ENCODE results near the gene CFAP74. TPM values are rescaled to one million over a fixed set of nuclear protein-coding genes. Genes with fewer than 3 reads are reported as not detected.

Gene CFAP74
- total RNA-seq, 1 donor from 2014 or later = 0.83 TPM

DNA sequence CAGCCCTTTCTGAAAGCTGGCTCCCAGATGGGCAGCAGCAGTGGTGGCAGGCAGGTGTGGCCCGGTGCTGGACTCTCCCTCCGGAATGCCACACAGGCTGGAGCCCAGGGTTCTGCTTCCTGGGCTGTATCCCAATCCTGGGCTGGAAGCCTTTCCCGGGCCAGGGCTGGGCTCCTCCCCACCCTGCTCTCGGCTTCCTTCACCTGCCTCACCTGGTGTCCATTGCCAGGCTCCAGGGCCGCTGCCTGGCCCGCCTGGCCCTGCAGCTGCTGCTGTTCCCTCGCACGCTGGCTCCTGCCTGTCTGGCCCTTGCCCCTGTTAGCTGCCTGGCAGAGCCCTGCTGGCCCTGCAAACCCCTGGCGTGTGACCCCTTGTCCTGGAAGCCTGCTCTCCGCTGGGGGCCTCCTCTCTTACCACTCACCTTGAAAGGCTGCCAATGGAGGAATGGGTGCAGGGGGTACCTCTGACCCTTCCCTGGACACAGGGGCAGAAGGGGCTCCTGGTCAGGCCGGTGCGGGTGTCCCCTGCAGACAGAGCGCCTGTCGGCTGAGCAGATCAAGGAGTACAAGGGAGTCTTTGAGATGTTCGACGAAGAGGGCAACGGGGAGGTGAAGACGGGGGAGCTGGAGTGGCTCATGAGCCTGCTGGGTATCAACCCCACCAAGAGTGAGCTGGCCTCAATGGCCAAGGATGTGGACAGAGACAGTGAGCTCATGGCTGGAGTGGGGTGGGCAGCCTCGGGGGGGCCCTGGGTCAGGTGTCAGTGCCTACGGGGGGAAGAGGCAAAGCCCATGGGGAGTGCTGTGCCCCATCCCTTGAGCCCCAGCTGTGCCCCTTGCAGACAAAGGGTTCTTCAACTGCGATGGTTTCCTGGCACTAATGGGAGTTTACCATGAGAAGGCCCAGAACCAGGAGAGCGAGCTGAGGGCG, 87.4 kb downstream of the CFAP74 start:
- no peak for DNase-seq (ENCODE audit: low spot score)

- DNase-seq (ENCODE audit: low spot score) = no peak
Observed at GRCh38 chr1:1914971-1915692, 88.5 kb downstream of the CFAP74 start, which contains the start of gene CALML6. Gene CALML6, plus strand, starts transcription at chr1:1915260. Its CDS starts 21 bp downstream, at chr1:1915281.

- no peak for DNase-seq (ENCODE audit: low spot score)
Observed at GRCh38 chr1:1914101-1914970, 89.2 kb downstream of the CFAP74 start.

DNA sequence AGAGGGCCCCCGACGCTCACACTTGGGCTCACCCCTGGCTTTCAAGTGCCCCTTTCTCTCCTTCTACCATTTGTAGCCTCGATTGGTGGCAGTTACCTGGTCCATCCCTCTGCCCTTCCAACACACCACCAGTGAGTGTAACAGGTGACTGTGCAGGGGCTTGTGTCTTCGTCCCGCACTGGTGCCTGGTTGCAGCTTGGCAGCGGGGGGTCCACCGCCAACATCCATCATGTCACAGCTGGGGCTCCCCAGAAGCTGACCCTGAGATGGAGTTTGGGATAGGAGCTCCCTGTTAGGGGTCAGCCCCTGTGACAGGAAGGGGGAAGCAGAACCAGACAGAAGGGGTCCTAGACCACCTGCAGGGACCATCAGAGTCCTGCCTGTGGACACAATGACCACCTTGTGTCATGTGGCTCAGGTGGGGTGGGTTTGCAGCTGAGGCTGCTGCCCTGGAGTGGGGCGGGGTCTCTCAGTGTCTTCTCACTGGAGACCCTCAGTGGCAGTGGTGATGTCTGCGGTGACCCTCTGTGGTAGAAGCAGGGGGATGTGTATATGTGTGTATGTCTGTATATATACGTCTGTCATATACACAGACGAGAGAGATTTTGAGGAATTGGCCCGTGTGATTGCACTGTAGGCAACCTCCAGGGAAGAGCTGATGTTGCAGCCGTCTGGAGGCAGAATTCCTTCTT, 92.1 kb downstream of the CFAP74 start:
- DNase-seq (ENCODE audit: low spot score) = no peak

DNA sequence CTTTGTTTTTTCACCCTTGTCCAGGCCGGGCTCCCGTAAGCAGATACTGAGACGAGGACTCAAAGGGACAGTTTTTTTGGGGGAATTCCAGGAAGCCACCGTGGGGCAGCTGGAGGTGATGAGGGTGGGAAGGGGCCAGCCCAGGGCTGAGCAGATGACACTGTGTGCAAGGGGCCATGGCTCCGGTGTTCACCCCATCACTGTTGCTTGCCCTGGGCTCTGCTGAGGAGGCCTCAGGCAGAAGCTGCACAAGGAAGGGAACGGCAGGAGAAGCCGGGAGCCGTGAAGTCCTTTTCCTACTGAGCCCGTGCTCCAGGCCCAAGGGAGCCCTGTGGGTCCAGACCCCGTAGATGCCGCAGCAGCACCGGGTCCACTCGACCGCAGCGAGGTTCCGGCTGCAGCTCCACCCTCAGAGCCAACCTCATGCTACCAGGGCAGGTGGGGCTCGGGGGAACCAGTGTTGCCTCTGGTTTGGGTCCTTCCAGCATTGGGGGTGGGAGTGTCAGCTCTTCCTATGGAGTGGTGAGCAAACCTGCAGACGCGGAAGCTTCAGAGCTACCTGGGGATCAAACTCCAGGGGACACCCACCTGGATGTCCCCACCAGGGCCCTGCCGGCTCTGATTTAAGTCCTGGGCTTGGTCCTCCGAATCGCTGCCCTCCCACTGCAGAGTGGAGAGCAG, 92.8 kb downstream of the CFAP74 start:
- DNase-seq (ENCODE audit: low spot score) = peak; percentile 51

GRCh38 chr1:1910033-1910465, 93.5 kb downstream of the CFAP74 start:
- DNase-seq (ENCODE audit: low spot score) = no peak

GRCh38 chr1:1908506-1908791, 95.1 kb downstream of the CFAP74 start:
- peak; percentile 63 for DNase-seq (ENCODE audit: low spot score)

DNA sequence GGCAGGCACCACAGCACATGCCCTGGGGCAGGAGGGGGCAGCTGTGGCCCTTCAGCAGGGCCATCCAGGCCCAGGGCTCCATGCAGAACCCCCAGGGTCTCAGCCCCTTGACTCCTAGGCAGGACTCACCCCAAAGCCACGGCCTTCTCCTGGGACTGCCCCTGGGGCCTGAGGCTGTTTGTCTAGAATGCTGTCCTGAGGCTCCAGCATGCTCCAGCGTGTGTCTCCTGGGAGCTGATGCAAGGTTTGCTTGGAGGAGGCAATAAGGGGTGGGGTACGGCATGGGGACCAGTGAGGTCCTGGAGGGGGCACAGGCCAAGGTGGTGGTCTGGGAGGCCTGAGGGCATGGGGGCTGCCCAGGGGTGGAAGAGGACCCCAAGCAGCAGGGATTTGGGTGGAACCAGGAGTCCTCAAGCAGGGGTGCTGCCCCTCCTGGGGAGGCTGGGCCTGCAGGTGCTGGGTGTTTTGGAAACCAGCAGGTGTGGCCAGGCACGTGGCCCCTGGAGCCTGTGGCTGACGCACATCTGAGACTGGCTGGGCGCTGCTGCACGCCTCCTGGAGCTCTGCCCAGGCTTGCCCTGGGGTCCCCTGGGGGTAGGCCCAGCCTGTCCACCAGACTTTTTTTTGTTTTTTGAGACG, 96.4 kb downstream of the CFAP74 start:
- peak; percentile 74 for DNase-seq (ENCODE audit: low spot score)

DNA sequence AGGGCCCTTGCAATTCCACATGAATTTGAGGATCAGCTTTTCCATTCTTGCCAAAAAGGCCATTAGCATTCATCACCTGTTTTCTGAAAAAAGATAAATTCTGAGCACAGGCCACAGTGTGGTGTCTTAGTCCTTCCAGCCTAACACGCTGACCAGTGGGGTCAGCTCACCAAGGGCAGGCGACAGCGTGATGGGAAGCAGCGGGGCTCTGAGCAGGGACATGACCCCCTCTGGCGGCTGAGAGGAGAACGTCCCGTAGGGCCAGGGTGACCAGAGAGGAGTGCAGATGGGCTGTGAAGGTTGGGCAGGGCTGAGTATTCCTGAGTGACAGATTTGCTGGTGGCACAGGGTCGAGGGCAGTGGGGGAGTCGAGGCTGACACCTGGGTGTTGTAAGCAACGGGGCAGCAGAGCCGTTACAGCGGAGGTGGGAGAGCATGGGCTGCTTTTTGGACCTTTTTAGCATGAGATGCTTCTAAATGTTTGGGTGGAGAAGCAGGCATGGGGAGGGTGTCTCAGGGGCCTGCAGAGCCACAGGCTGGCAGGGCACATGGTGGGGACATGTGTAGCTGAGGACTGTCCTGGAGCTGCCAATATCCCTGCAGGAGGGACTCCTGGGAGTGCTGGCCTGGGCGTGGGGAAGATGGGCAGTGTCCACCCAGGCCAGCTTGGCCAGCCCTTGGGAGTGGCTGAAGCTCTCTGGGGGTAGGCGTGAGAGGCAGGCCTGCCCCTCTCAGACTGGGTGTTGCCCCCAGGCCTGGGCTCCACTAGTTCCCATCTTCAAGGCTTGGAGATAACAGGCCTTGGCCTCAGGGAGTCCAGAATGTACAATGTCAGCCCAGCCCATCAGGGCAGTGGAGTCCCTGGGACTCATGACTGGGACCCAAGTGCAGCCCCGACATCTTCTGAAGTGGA, 97.1 kb downstream of the CFAP74 start:
- peak; percentile 85 for DNase-seq (ENCODE audit: low spot score)

DNA sequence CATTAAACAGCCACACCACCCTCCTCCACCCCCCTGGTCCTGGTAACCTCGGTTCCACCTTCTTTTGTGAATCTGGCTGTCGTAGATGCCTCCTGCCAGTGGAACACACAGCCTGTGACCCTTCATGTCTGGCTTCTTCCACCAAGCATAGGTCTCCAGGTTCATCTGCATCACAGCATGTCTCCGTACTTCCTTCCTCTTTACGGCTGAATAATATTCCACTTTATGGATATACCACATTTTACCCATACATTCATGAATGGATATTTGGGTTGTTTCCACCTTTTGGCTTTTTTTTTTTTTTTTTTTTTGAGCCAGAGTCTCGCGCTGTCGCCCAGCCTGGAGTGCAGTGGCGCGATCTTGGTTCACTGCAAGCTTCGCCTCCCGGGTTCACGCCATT, 100.4 kb downstream of the CFAP74 start:
- DNase-seq (ENCODE audit: low spot score) = no peak

DNA sequence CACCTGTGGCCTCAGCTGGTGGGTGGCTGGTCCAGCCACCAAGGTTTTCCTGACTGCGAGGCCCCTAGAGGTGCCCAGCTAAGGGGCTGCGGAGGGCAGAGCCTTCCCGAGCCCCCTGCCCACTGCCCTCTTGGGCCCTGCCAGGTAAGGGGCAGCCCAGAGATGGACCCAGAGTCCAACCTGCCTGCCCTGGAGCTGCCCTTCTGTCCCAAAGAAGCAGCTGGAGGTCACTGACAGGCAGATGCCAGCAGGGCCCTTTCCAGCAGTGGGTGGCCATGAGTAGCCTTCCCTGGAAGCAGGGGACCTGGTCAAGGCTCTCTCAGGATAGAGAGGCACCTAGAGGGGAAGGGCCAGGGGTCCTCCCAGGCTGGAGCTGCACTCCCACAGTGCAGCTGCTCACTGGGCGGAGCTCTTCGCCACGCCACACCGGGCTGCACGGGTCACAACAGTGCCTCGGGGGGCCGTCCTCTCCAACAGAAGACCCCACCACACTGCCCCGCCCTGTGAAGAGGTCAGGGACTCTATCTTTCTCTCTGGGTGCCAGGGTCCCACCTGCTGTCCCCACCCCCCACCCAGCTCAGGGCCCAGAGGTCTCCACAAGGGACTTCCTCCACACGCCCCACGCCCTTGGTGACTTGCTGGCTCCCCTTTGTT, 101.8 kb downstream of the CFAP74 start:
- no peak for DNase-seq (ENCODE audit: low spot score)

GRCh38 chr1:1900883-1901640, 102.5 kb downstream of the CFAP74 start:
- DNase-seq (ENCODE audit: low spot score) = no peak

DNA sequence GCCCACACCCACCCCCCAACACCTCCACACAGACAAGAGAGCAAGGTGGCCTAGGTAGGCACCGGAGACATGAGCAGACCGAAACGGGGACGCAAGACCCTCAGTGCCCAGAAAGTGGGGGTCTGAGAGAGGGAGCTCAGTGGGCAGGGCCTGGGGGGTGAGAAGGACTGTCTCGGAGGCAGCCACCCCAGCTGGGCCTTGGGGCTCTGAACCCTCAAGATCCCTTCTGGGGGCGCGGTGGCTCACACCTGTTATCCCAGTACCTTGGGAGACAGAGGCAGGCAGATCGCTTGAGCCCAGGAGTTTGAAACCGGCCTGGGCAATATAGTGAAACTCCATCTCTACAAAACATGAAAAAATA, 103.6 kb downstream of the CFAP74 start:
- DNase-seq (ENCODE audit: low spot score) = no peak

DNA sequence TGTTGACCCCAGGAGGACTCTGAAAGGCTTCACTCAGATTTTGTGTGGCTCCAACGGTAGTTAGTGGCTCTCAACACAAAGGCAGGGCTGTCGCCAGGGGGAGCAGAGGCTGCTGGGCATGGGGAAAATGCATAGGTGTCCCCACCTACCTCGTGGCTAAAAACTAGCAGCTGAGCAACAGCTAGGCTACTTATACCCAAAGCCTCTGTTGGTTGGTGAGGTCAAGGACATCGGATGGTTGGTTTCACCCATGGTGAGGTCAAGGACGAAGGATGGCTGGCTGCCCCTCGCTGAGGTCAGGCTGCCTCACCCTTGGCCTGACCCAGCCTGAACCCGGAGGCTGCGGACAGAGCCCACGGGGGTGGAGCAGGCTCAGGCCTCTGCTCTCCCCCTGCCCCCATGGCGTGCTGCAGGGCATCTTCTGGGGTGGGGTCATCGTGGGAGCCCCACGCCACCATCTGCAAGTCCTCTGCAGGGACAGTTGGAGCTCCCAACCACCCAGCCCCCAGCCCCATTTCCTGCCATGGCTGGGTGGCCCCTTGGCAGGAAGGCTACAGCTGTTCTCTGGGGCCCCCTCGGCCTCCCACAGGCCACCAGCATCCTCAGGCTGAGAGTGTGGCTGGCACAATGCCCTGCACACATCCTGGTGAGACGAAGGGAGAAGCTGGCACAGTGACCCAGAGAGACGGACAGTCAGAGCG, 104.2 kb downstream of the CFAP74 start:
- no peak for DNase-seq (ENCODE audit: low spot score)

- no peak for DNase-seq (ENCODE audit: low spot score)
Observed at GRCh38 chr1:1898246-1898933, 105.2 kb downstream of the CFAP74 start.

GRCh38 chr1:1895456-1896336, 107.9 kb downstream of the CFAP74 start:
- no peak for DNase-seq (ENCODE audit: low spot score)
